ENCODE data around the gene ABCA5. TPM values are rescaled to one million over a fixed set of nuclear protein-coding genes. Genes with fewer than 3 reads are reported as not detected.
A peak's percentile ranks its signal among the peaks of the same experiment; 100 is the strongest.

Gene ABCA5
- total and polyA plus RNA-seq, 10 of the 15 experiments (the other 5 are each of a cell fraction or from before 2014, with no cell fraction given), result 11.8 to 31.1 (median 18.1) TPM

- TF ChIP-seq MAX (IDR thresholded peaks at IDR 0.05; ENCODE audit: low read depth, low read length) (no peak), RELA (IDR thresholded peaks at IDR 0.05; ENCODE audit: borderline replicate concordance, partially characterized antibody) (peak; percentile 25), POLR2A (IDR thresholded peaks at IDR 0.05; ENCODE audit: low read depth, low read length) (no peak), USF1 (IDR thresholded peaks at IDR 0.05; ENCODE audit: borderline replicate concordance, extremely low read length, insufficient read depth, low read depth, low read length) (no peak), WRNIP1 (IDR thresholded peaks at IDR 0.05; ENCODE audit: borderline replicate concordance, low read depth, low read length) (no peak), NFYA (IDR thresholded peaks at IDR 0.05; ENCODE audit: borderline replicate concordance, low read depth, low read length) (no peak), ZNF592 (IDR thresholded peaks at IDR 0.05) (no peak), BMI1 (IDR thresholded peaks at IDR 0.05; ENCODE audit: borderline replicate concordance) (no peak), CBX3 (IDR thresholded peaks at IDR 0.05; ENCODE audit: borderline replicate concordance, low read depth) (no peak), POU2F2 (IDR thresholded peaks at IDR 0.05; ENCODE audit: borderline replicate concordance, low read depth, low read length) (0 out of 3 replicates have a peak, but pooled peaks have one; percentile 41), ESRRA (IDR thresholded peaks at IDR 0.05; ENCODE audit: low read length) (no peak), HCFC1 (IDR thresholded peaks at IDR 0.05; ENCODE audit: low read length) (no peak), CHD1 (IDR thresholded peaks at IDR 0.05; ENCODE audit: low read depth, low read length) (no peak), PBX3 (IDR thresholded peaks at IDR 0.05; ENCODE audit: insufficient replicate concordance, low read depth, low read length) (peak; percentile 85), RCOR1 (conservative IDR thresholded peaks at IDR 0.05; ENCODE audit: low read depth, low read length) (no peak), ZSCAN29 (IDR thresholded peaks at IDR 0.05) (no peak), SRF (IDR thresholded peaks at IDR 0.05; ENCODE audit: low read depth in 2 of 2, low read length in 2 of 2) (no peak), FOXM1 (IDR thresholded peaks at IDR 0.05; ENCODE audit: low read depth, low read length) (no peak)
- TF ChIP-seq, protein P1, sequence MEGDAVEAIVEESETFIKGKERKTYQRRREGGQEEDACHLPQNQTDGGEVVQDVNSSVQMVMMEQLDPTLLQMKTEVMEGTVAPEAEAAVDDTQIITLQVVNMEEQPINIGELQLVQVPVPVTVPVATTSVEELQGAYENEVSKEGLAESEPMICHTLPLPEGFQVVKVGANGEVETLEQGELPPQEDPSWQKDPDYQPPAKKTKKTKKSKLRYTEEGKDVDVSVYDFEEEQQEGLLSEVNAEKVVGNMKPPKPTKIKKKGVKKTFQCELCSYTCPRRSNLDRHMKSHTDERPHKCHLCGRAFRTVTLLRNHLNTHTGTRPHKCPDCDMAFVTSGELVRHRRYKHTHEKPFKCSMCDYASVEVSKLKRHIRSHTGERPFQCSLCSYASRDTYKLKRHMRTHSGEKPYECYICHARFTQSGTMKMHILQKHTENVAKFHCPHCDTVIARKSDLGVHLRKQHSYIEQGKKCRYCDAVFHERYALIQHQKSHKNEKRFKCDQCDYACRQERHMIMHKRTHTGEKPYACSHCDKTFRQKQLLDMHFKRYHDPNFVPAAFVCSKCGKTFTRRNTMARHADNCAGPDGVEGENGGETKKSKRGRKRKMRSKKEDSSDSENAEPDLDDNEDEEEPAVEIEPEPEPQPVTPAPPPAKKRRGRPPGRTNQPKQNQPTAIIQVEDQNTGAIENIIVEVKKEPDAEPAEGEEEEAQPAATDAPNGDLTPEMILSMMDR (IDR thresholded peaks at IDR 0.05 in 2 of 3, conservative IDR thresholded peaks at IDR 0.05 in 1 of 3; ENCODE audit: control insufficient read depth in 2 of 3, extremely low read depth in 1 of 3, insufficient read depth in 1 of 3, low read depth in 3 of 3, low read length in 3 of 3), result peak; percentile 71 to 89 (median 83)
- TF ChIP-seq, protein P2, sequence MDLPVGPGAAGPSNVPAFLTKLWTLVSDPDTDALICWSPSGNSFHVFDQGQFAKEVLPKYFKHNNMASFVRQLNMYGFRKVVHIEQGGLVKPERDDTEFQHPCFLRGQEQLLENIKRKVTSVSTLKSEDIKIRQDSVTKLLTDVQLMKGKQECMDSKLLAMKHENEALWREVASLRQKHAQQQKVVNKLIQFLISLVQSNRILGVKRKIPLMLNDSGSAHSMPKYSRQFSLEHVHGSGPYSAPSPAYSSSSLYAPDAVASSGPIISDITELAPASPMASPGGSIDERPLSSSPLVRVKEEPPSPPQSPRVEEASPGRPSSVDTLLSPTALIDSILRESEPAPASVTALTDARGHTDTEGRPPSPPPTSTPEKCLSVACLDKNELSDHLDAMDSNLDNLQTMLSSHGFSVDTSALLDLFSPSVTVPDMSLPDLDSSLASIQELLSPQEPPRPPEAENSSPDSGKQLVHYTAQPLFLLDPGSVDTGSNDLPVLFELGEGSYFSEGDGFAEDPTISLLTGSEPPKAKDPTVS (IDR thresholded peaks at IDR 0.05; ENCODE audit: low read depth, low read length), result 0 out of 2 replicates have a peak, but pooled peaks have one; percentile 10
Observed at GRCh38 chr17:69235338-69236058, 91.4 kb downstream of the ABCA5 start (continued).

All from GM12878 (cell line).